ENCODE measurements around the gene MTCL1. TPM values are rescaled to one million over a fixed set of nuclear protein-coding genes. Genes with fewer than 3 reads are reported as not detected.

Gene MTCL1
- total RNA-seq, 1 experiment from 2014 or later = 11.2 TPM

DNA sequence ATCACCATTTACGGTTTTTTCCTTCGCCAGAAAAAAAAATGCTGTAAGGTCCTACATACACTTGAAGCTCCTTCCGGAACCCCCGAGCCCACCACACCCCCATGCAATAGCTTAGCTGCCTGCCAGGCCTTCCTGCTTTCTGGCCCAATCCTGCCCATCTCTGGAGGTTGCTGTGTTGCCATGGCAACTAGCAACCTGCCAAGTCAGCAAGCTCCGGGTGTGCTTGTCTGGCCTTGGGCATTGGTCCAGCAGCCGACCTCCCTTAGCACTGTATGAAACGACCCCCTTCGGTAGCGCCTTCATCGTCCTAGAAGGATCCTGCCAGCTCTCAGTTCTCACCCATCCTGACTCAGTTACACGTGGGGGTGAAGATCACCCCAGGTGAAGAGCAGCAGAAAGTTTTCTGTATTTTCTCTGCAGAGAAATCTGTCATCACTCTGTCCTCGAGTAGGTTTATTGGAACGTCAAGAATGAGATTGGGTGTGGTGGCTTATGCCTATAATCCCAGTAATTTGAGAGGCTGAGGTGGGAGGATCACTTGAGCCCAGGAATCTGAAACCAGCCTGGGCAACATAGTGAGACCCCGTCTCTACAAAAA is 47.4 kb upstream of the MTCL1 start:
- H3K27me3 ChIP-seq (replicated peaks; ENCODE audit: insufficient read depth, low read depth, low read length, poor library complexity) = peaks cover 10% of the 10 kb centered on the region
- no peaks in the 10 kb centered on the region for H3K9me3 ChIP-seq (ENCODE audit: low read depth, low read length, poor library complexity, severe bottlenecking)
- H3K4me3 ChIP-seq (ENCODE audit: low read depth, low read length, poor library complexity, severe bottlenecking) = no peak overlapping the region
- ChIA-PET POLR2A (ENCODE audit: low non-redundant PET) (no interaction called here), CTCF (no interaction called here)
- intact Hi-C loops (cut with micrococcal nuclease; ENCODE audit: unreplicated experiment) = loop anchor here (10.0 kb wide), 2 partner anchors 397 to 857 kb away; no protein-coding TSS in a partner anchor
- no peaks in the 10 kb centered on the region for H3K36me3 ChIP-seq (ENCODE audit: insufficient read depth, low read length, poor library complexity, severe bottlenecking)
- no peak overlapping the region for H3K27ac ChIP-seq (ENCODE audit: low read depth, low read length, poor library complexity, severe bottlenecking)
- DNase-seq (ENCODE audit: low spot score) = no peak
- no peaks in the 10 kb centered on the region for H3K4me1 ChIP-seq (ENCODE audit: insufficient read depth, low read length, poor library complexity, severe bottlenecking)
- BruUV-seq (replicated peaks) = no TSS peak
- TF ChIP-seq EZH2 (IDR thresholded peaks at IDR 0.05; ENCODE audit: borderline replicate concordance, low read depth, low read length, poor library complexity, severe bottlenecking) = no peak
- TF ChIP-seq, protein P1, sequence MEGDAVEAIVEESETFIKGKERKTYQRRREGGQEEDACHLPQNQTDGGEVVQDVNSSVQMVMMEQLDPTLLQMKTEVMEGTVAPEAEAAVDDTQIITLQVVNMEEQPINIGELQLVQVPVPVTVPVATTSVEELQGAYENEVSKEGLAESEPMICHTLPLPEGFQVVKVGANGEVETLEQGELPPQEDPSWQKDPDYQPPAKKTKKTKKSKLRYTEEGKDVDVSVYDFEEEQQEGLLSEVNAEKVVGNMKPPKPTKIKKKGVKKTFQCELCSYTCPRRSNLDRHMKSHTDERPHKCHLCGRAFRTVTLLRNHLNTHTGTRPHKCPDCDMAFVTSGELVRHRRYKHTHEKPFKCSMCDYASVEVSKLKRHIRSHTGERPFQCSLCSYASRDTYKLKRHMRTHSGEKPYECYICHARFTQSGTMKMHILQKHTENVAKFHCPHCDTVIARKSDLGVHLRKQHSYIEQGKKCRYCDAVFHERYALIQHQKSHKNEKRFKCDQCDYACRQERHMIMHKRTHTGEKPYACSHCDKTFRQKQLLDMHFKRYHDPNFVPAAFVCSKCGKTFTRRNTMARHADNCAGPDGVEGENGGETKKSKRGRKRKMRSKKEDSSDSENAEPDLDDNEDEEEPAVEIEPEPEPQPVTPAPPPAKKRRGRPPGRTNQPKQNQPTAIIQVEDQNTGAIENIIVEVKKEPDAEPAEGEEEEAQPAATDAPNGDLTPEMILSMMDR (conservative IDR thresholded peaks at IDR 0.05; ENCODE audit: low read depth, low read length) = no peak

DNA sequence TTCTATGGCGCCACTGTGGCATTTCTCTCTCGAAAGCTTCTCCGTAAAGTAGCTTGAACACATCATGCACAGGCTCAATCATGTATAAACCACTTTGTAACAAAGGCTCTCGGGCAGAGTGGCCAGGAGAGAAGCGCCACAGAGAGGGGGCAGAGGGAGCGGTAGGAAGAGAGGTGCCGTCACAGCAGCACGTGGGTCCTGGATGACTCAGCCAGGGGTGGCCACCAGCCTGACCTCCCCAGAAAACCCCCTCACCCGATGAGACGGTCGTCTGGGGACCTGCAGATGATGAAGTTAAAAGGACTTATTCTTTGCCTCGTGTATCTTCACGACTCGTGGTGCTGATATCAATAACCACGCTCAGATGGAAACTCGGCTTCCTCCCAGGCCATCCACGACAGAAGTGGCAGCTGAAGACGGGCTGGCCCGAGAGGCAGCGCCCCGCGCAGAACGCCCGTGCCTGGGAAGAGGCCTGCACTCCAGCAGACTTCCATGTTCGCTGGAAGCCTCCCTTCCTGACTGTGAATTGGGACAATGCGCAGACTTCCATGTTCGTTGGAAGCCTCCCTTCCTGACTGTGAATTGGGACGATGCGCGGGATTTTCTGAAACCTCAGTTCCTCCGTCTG is 46.4 kb upstream of the MTCL1 start:
- H3K27ac ChIP-seq (ENCODE audit: low read depth, low read length, poor library complexity, severe bottlenecking) = no peak overlapping the region
- no peaks in the 10 kb centered on the region for H3K9me3 ChIP-seq (ENCODE audit: low read depth, low read length, poor library complexity, severe bottlenecking)
- intact Hi-C loops (cut with micrococcal nuclease; ENCODE audit: unreplicated experiment) = loop anchor here (10.0 kb wide), 2 partner anchors 396 to 856 kb away; no protein-coding TSS in a partner anchor
- no peaks in the 10 kb centered on the region for H3K4me1 ChIP-seq (ENCODE audit: insufficient read depth, low read length, poor library complexity, severe bottlenecking)
- no TSS peak for BruUV-seq (replicated peaks)
- no peaks in the 10 kb centered on the region for H3K27me3 ChIP-seq (replicated peaks; ENCODE audit: insufficient read depth, low read depth, low read length, poor library complexity)
- CTCF ChIA-PET = interaction anchor here (1.0 kb wide), 1 partner anchor 329 kb away, joined by 3 read pairs; no protein-coding TSS in a partner anchor
- POLR2A ChIA-PET (ENCODE audit: low non-redundant PET) = no interaction called here
- no peak overlapping the region for H3K4me3 ChIP-seq (ENCODE audit: low read depth, low read length, poor library complexity, severe bottlenecking)
- TF ChIP-seq, protein P1 (conservative IDR thresholded peaks at IDR 0.05; ENCODE audit: low read depth, low read length) = no peak
- no peak for TF ChIP-seq EZH2 (IDR thresholded peaks at IDR 0.05; ENCODE audit: borderline replicate concordance, low read depth, low read length, poor library complexity, severe bottlenecking)
- no peaks in the 10 kb centered on the region for H3K36me3 ChIP-seq (ENCODE audit: insufficient read depth, low read length, poor library complexity, severe bottlenecking)
- DNase-seq (ENCODE audit: low spot score) = no peak

DNA sequence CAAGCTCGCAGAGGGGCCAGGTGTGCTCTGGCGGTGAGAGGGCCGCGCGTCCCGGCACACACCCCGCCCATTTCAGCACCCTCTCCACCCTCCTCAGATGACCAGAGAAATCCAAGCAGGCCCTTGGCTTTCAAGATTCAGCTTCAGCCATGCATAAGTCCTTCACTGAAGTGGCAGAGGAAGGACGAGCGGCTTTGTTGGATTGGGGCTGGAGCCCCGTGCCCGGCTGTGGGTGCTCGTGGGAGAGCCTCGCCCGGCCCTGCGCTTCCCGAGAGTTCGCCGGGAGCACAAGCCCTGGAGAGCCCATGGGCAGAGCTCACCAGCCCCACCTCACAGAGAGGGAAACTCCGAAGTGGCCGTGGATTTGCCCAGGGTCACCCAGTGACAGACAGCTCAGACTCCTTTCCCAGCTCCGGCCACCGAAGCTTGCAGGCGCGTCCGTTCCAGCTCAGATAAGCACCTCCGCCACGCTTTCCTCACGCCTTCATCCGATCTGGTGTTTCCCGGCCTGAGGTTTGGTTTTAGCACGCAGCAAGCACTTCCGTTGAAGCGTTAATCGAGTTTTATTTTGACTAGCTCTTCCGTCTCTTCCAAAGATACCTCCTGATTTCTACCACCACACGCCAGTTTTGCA is 45.6 kb upstream of the MTCL1 start:
- no peaks in the 10 kb centered on the region for H3K4me1 ChIP-seq (ENCODE audit: insufficient read depth, low read length, poor library complexity, severe bottlenecking)
- no peak overlapping the region for H3K4me3 ChIP-seq (ENCODE audit: low read depth, low read length, poor library complexity, severe bottlenecking)
- H3K9me3 ChIP-seq (ENCODE audit: low read depth, low read length, poor library complexity, severe bottlenecking) = no peaks in the 10 kb centered on the region
- intact Hi-C loops (cut with micrococcal nuclease; ENCODE audit: unreplicated experiment) = loop anchor here (10.0 kb wide), 2 partner anchors 395 to 855 kb away; no protein-coding TSS in a partner anchor
- CTCF ChIA-PET = interaction anchor here (1.0 kb wide), 1 partner anchor 328 kb away, joined by 3 read pairs; no protein-coding TSS in a partner anchor
- BruUV-seq (replicated peaks) = no TSS peak
- H3K27ac ChIP-seq (ENCODE audit: low read depth, low read length, poor library complexity, severe bottlenecking) = no peak overlapping the region
- POLR2A ChIA-PET (ENCODE audit: low non-redundant PET) = no interaction called here
- DNase-seq (ENCODE audit: low spot score) = no peak
- TF ChIP-seq, protein P1 (conservative IDR thresholded peaks at IDR 0.05; ENCODE audit: low read depth, low read length) = no peak
- TF ChIP-seq EZH2 (IDR thresholded peaks at IDR 0.05; ENCODE audit: borderline replicate concordance, low read depth, low read length, poor library complexity, severe bottlenecking) = no peak
- H3K27me3 ChIP-seq (replicated peaks; ENCODE audit: insufficient read depth, low read depth, low read length, poor library complexity) = no peaks in the 10 kb centered on the region
- H3K36me3 ChIP-seq (ENCODE audit: insufficient read depth, low read length, poor library complexity, severe bottlenecking) = no peaks in the 10 kb centered on the region

Measured in A673 (cell line).